Activated T-cell treated with anti-CD3 and anti-CD28 coated beads for 1 hour (primary cell): Measurements from ENCODE around the gene NUTM2A.
"Not testable (repeated sequence)": the region's sequence is repeated elsewhere in the genome, so short reads cannot be mapped to it uniquely, and the experiment has no call there.

Source experiments
- DNase-seq: peaks from one replicate; pipeline ENCODE4 v3.0.0-alpha.2; 2020; ENCODE audit warnings: low read depth

NUTM2A gene, protein sequence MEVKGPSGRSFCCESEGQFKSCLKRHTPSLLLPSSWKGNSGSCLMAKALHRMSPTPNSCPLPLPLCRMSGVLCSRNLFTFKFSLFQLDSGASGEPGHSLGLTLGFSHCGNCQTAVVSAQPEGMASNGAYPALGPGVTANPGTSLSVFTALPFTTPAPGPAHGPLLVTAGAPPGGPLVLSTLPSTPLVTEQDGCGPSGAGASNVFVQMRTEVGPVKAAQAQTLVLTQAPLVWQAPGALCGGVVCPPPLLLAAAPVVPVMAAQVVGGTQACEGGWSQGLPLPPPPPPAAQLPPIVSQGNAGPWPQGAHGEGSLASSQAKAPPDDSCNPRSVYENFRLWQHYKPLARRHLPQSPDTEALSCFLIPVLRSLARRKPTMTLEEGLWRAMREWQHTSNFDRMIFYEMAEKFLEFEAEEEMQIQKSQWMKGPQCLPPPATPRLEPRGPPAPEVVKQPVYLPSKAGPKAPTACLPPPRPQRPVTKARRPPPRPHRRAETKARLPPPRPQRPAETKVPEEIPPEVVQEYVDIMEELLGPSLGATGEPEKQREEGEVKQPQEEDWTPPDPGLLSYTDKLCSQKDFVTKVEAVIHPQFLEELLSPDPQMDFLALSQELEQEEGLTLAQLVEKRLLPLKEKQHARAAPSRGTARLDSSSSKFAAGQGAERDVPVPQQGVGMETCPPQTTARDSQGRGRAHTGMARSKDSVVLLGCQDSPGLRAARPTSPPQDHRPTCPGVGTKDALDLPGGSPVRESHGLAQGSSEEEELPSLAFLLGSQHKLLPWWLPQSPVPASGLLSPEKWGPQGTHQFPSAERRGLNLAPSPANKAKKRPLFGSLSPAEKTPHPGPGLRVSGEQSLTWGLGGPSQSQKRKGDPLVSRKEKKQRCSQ

DNA sequence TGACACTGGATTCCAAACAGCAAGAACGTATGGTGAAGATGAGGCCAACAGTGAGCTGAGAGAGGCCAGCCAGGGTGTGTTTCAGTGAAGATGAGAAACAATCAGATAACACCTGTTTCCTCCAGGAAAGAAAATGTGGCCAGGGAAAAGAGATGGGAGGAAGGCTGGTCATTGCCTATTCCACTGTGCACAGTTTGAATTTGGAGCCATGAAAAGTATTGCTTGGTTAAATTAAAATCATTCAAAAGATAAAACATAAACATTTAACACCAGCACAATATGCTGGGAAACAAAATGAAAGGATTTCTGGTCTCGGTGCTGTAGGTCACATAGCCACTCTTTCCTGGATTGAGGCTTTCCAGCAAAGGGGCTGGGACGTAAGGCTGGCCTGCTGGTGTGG, at the start of gene NUTM2A:
TSS of gene NUTM2A (plus strand) at position 301 of the 400 bp plus-strand sequence. CDS start 383 bp downstream, outside the sequence.
- DNase-seq = not testable (repeated sequence)

DNA sequence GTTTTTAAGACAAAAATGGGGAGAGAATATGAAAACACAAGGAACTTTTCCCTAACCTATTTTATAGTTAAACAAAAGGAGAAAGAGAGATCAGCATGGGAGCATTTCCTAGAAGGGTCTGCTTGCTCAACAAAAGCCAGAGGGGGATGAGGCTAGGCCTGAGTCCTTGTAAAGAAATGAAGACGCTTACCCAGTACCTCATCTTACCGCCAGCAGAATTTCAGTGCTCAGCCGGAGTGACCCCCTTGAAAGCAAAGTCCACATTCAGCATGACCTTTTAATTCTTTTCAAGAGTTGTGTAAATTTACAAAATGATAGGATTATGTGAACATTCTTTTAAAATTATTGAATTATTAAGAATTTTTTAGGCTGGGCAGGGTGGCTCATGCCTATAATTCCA, 47.7 kb upstream of the NUTM2A start:
- DNase-seq = not testable (repeated sequence)

DNA sequence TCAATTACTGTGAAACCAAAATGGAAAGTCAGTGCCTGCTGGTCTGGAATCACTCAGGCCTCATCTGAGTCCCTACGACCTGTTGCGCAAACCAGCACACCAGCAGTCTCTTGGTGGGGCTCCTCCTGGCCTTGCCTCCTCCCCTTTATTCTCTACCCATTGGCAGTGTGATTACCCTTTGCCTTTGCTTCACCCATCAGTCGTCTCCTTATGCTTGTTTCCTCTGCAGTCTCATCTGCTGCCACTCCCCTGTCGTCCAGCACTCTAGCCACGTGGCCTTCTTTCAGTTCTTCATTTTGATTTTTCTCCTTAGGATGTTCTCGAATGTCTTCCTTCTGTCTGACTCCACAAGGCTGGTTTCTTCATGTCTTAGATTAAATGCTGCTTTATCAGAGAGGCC, 40.8 kb upstream of the NUTM2A start:
- not testable (repeated sequence) for DNase-seq

DNA sequence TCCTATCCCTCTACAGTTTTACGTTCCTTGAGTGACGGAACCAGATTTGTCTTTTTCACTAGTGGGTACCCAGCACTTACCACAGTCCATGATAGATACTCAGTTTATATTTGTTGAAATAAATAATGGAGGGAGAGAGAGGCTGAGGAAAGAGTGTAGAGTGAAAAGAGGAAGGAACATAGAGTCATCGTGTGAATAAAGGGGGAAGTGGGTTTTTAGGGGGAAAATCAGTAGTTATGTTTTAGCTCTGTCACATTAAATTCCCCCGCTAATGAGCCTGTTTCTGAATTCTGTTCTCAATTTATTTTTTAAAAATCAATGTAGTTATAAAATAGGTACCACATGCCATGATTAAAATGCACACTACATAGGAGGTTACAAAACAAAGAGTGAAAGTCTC, 39.2 kb upstream of the NUTM2A start:
- DNase-seq = not testable (repeated sequence)

DNA sequence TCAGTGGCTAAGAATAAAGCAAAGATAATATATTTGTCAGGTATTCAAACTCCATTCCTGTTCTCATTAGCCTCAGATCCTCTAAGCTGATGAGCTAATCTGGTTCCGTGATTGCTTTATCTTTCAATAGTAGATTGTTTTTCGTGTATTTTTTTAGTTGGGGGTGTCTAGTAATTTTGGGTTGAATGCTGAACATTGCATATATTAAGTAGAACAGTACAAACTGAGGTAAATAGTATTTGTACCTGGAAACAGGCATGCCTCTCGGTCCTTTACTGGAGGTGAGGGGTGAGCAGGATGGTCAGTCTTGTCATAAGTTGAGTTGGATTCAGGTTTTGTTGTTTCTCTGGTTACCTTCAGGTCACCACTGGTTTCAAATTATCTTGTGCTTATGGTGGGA, 37.7 kb upstream of the NUTM2A start:
- DNase-seq = not testable (repeated sequence)

DNA sequence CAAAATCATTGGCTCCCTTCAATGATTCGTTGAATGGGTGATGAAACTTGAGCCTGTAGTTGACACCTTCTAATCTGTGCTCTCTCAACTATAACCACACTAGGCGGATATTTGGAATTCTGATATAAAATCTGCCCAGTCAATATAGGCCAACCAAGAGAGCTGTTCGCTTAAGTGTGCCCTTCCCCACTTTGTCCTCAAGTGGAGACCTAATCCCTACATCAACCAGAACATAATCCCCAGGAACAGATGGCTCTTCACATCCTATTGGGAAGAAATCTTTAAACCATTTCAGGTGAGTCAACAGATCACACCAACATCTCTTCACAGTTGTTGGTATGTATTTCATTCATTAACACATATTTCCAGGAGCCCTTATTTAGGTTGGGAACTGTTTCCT, 33.4 kb upstream of the NUTM2A start:
- DNase-seq = not testable (repeated sequence)

DNA sequence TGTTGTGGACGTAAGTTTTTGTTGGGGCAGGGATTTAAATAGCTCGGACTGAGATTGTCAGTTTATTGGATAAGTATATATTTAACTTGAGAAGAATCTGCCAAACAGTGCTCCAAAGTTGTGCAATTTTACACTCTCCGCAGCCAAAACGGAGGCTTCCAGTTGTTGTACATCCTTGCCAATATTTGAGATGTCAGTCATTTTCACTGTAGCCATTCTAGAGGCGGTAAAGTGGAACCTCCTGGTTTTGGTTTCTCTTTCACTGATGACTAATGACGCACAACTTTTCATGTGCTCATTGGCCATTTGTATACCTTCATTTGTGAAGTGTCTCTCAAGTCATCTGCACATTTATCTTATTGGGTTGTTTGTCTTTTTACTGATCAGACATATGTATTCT, 24.3 kb upstream of the NUTM2A start:
- DNase-seq = not testable (repeated sequence)

DNA sequence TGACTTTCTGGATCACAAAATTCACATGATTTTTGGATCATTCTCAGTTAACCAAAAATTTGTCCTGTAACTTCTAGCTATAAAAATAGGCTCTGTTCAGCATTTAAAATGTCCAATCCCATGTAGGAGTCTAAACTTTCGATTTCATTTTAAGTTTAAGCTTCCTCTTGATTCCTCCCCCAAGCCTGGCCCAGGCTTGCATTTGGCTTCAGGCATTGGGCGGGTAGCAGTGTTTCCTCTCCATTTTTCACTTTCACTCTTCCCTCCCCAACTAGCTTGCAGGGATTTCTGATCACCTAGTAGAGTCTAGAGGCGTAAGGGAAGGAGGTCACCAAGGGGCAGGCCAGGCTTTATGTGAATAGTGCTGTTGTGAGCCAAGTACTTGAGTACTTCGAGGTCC, 20.4 kb upstream of the NUTM2A start:
- not testable (repeated sequence) for DNase-seq

DNA sequence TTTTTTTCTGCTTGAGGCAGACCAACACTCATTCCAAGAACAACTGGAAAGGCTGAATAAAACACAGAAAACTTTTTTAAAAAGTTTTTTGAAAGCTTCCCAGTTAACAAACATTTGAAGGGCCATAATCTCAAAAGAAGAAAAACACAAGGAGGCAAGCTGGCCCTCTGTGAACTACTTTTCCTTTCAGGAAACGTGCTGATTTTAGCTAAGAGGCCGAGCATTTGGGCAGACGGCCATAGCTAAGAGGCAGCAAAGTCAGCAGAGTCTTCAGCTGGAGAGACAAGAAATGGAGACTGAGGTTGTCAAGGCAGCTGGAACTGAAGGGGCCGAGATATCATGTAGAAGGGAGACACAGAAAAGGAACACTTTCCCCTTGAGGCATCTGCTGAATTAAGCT, 18.3 kb upstream of the NUTM2A start:
- not testable (repeated sequence) for DNase-seq

DNA sequence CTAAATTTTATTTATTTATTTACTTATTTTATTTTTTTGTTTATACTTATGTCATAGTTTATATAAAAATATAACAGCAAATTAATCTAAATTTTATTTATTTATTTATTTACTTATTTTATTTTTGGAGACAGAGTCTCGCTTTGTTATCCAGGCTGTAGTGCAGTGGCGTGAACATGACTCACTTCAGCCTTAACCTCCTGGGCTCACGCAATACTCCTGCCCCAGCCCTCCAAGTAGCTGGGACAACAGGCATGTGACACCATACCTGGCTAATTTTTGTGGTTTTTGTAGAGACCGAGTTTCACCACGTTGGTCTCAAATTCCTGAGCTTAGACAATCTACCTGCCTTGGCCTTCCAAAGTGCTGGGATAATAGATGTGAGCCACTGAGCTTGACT, 14.9 kb upstream of the NUTM2A start:
- DNase-seq = not testable (repeated sequence)

DNA sequence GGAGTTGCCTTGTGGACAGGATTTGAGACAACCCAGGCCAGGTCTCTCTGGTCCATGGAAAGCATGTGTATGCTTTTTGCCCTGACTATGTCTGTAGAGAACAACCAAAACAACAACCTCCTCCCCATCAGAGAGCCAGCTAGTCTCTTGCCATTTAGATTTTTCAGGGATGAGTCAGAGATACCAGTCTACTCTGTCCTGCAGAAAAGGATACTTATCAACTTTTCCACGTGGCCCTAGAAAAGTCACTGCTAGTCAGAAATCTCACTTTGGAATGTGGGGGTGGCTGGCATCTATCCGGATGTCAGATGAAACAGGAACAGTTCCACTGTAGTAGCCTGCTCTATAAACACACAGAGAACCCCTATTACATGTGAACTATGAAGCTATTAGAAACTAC, 13.4 kb upstream of the NUTM2A start:
- DNase-seq = not testable (repeated sequence)

DNA sequence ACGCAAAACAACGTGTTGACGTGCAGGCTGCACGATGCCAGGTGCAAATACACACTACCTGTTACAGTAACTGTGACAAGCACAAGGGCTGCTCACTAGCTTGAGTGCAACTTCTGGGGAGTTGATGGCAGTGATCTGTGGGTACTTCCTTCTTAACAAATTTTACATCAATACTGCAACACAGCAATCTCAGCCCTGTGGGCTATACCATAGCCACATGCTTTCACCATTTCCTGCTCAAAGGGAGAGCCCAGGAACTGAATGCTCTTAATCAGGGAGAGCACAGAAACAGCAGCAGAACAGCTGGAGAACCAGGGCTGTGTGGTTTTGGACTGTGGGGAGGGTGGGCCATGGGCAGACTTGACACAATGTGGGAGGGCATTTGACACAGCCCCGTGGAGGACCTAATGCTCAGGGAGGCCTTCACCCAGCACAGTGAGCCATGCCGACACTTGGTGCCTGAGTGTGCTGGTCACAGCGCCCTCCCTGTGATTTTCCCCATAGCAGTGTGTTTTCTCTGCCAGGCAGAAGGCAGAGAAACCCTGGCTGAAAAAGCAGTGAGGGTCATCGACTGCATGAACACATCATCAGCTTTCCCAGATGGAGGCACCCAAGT, 12.0 kb upstream of the NUTM2A start:
- DNase-seq = not testable (repeated sequence)

DNA sequence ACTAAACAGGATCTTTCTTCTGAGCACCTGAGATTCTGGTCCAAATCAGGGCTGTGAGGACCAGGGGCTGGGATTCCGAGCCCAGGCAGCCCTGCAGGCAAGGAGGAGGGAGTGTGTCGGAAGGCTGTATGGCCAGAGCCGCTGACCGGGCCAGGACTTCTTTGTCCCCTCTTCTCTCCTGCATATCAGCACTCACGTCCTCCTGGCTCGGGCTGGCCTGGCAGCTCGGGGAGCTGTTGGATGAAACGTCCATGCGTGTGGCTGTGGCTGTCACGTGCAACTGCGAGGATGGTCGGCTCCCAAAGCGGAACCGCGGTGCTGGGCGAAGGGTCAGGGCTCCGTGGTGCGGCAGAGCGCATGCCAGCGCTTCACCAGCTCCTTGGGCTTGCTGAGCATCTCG, 11.4 kb upstream of the NUTM2A start:
- DNase-seq = not testable (repeated sequence)

DNA sequence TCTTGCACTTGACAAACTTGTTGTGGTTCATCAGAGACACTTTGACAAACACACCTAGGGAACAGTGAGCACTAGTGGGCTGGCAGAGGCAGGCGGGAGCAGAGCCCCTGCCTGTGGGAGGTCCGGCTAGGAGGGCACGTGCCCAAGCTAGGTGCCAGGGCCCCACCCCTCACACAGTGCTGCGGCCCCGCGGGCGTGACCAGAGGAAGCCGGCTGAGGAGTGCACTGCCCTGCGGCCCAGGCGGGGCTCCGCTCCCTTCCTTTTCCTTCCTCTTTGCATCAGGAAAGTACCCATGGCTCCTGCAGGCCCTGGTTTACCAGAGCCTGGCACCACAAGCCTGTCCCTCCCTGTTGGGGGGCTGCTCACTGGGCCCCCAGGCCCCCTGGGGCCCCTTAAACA, 9.1 kb upstream of the NUTM2A start:
- DNase-seq = not testable (repeated sequence)

DNA sequence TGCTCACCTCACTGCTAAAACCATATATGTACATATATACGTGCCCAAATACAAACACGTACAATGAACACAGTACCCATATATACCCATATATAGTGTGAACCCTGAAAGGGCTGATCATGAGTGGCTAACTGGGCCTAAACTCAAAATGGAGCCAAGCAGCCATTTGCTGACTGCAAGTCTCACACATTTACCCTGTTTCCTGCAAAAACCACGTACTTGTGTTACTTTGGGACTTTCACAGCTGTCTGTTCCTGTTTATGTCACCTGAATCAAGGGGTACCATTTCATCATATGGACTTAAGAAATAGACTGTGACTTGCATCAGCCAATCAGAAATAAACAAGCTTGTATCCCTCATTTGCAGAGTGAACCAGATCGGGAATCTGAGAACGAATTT, 5.9 kb upstream of the NUTM2A start:
- DNase-seq = not testable (repeated sequence)

DNA sequence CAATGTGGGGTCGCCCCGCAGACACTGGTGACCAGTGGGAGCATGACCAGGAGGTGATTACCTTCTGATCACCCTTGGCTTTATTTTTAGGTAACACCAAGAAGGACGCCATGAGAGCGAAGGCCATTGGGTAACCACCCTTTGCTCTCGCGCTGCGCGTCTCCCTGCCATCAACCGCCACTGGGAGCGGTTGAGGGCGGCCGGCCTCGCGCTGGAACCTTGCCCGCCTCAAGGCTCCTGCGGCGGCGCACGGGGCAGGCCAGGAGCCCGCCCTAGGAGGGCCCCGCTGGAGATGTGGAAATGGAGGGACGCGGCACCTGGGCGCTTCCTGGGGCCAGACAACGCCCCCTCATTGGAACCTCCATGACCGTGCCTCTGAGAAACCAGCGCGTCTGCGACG, 2.5 kb upstream of the NUTM2A start:
- DNase-seq = not testable (repeated sequence)

DNA sequence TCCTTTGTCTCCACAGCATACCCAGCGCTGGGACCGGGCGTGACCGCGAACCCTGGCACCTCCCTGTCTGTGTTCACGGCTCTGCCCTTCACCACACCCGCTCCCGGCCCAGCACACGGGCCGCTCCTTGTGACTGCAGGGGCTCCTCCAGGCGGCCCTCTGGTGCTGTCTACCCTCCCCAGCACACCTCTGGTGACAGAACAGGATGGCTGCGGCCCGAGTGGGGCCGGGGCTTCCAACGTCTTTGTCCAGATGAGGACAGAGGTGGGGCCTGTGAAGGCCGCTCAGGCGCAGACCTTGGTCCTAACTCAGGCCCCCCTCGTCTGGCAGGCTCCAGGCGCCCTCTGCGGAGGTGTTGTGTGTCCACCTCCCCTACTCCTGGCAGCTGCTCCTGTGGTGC, 3.0 kb downstream of the NUTM2A start:
- not testable (repeated sequence) for DNase-seq

DNA sequence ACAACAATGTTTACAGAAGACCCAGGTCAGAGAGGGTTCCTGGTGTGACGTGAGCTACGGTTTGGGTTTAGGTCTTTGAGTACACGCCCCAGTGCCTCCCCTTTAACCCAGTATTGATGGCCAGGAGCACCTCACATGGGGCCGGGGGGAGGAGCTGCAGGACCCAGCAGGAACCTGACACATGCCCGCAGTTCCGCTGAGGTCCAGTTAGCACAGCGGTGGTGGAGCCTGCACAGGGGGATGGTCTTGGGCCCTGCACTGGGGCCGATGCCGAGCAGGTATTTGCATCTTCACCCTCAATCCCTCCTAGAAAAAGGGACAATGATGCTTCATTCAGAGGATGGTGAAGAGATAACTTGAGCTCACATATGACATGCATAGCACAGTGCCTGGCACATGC, 4.0 kb downstream of the NUTM2A start:
- DNase-seq = not testable (repeated sequence)

DNA sequence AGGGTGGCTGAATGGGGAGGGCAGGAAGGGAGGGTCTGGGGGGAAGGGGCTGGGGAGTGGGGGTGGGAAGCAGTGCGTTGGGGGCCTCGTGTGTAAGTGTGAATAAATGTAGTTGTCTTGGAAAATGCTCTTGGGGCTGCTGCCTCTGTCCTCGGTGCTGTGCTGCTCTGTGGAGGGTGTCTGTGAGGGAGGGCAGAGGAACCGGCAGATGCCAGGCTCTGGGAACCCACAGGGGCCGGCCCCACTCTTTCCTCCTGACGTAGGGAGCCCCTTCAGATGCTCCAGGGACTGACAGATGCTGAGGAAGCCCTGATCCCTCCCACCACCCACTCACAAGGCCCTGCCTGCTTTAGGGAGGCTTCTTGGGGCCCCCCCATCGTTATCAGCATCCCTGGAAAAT, 9.6 kb downstream of the NUTM2A start:
- not testable (repeated sequence) for DNase-seq

DNA sequence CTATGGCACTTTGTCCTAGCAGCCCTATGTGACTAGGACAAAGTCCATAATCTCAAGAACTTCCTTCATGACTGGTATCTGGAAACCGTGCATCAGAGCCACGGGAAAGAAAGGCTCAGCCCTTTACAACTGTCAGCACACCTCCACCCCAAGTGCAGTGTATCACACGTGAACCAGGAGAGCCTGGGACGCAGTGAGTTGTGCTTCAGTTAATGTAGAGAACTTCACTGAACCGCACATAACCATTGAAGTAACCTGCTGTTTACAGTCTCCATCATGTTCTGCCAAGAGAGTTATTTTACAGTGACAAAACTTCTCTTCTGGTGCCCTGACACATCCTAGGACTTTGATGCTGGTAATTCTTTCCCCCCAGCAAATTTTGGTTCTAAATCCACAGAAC, 12.0 kb downstream of the NUTM2A start:
- DNase-seq = not testable (repeated sequence)

DNA sequence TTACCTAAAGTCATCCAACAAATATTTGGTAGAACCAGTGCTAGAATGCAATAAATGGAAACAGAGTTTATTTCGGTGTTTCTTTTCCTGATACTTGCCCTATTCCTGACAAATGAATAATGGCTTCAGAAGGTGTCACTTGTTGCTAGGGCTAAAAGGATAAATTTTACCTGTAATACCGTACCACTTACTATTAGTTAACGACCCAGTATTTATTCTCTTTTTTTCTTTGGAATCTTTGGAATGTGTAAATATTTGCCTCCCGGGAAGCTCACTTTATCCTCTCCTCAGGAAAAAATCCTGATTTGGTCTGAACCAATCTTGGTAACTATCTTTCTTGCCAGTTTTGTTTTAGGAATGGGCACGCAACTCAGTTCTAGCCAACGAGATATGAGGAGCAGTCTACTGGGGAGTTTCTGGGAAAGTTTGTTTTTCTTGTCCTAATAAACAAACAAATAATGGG, 14.1 kb downstream of the NUTM2A start:
- not testable (repeated sequence) for DNase-seq

DNA sequence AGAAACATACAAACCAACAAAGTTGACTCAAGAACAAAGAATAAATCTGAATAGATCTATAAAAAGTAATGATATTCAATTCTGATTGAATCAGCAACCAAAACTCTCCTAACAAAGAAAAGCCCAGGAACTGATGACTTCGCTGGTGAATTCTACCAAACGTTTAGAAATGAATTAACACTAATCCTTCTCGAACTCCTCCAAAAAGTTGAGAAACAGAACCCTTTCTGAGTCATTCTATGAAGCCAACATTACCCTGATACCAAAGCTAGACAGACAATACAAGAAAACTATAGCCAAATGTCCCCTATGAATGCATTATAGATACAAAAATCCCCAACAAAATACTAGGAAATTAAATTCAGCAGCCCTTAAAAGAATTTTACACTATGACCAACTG, 16.9 kb downstream of the NUTM2A start:
- DNase-seq = not testable (repeated sequence)
